ENCODE results near the gene CNTNAP2. TPM values are rescaled to one million over a fixed set of nuclear protein-coding genes. Genes with fewer than 3 reads are reported as not detected.

The CNTNAP2 gene
- total and polyA plus RNA-seq, 4 experiments from 2014 or later: 0.19 to 0.50 (median 0.20) TPM; not detected in 1

- Mint-ChIP-seq H3K36me3 (no peaks in the 10 kb centered on the region), H3K27me3 (peaks cover 0 to 2% of the 10 kb centered on the region in 2 donors), H3K9me3 (peaks cover 0 to 5% (median 0%) of the 10 kb centered on the region in 8 donors), H3K4me3 (no peak overlapping the region), H3K4me1 (no peaks in the 10 kb centered on the region), H3K27ac (no peak overlapping the region)
- Histone ChIP-seq H3K36me3 (ENCODE audit: insufficient read depth, low read length) (no peaks in the 10 kb centered on the region), H3K4me3 (ENCODE audit: low read length in 2 of 2) (no peak overlapping the region), H3K9me3 (ENCODE audit: control insufficient read depth in 1 of 2, low read length in 2 of 2) (no peaks in the 10 kb centered on the region), H3K27me3 (ENCODE audit: insufficient read depth, low read length) (no peaks in the 10 kb centered on the region), H3K4me1 (ENCODE audit: insufficient read depth, low read length) (no peaks in the 10 kb centered on the region), H3K27ac (ENCODE audit: low read depth, low read length) (no peak overlapping the region)
- DNase-seq: no peak
- POLR2A ChIA-PET (ENCODE audit: partially characterized antibody): no interaction called here
- CTCF ChIA-PET (ENCODE audit: partially characterized antibody): no interaction called here
- intact Hi-C loops (cut with micrococcal nuclease): no loop called here
Observed at GRCh38 chr7:146096994-146097393, 19.6 kb upstream of the CNTNAP2 start.

GRCh38 chr7:146106319-146106718 lies 10.3 kb upstream of the CNTNAP2 start:
- no peaks in the 10 kb centered on the region for H3K27me3 ChIP-seq (ENCODE audit: insufficient read depth, low read length)
- intact Hi-C loops (cut with micrococcal nuclease): no loop called here
- no peak overlapping the region for H3K27ac ChIP-seq (ENCODE audit: low read depth, low read length)
- Mint-ChIP-seq H3K4me3 (peak overlapping the region in 1 of 8 donors; percentile 6), H3K4me1 (no peaks in the 10 kb centered on the region), H3K27ac (no peak overlapping the region), H3K27me3 (no peaks in the 10 kb centered on the region), H3K9me3 (peaks cover 0 to 5% (median 0%) of the 10 kb centered on the region in 8 donors), H3K36me3 (no peaks in the 10 kb centered on the region)
- no peaks in the 10 kb centered on the region for H3K36me3 ChIP-seq (ENCODE audit: insufficient read depth, low read length)
- ChIA-PET POLR2A (ENCODE audit: partially characterized antibody) (no interaction called here), CTCF (ENCODE audit: partially characterized antibody) (no interaction called here)
- H3K9me3 ChIP-seq (ENCODE audit: control insufficient read depth in 1 of 2, low read length in 2 of 2): no peaks in the 10 kb centered on the region
- DNase-seq: no peak
- no peaks in the 10 kb centered on the region for H3K4me1 ChIP-seq (ENCODE audit: insufficient read depth, low read length)
- no peak overlapping the region for H3K4me3 ChIP-seq (ENCODE audit: low read length in 2 of 2)

- Mint-ChIP-seq H3K4me3 (no peak overlapping the region), H3K9me3 (peaks cover 0 to 16% (median 4%) of the 10 kb centered on the region in 8 donors), H3K27ac (no peak overlapping the region), H3K27me3 (peaks cover 10 to 12% of the 10 kb centered on the region in 2 donors), H3K4me1 (peaks cover 6 to 25% (median 7%) of the 10 kb centered on the region in 4 donors), H3K36me3 (no peaks in the 10 kb centered on the region)
- Histone ChIP-seq H3K27me3 (ENCODE audit: insufficient read depth, low read length) (no peaks in the 10 kb centered on the region), H3K4me1 (ENCODE audit: insufficient read depth, low read length) (no peaks in the 10 kb centered on the region), H3K36me3 (ENCODE audit: insufficient read depth, low read length) (no peaks in the 10 kb centered on the region), H3K9me3 (ENCODE audit: control insufficient read depth in 1 of 2, low read length in 2 of 2) (no peaks in the 10 kb centered on the region), H3K27ac (ENCODE audit: low read depth, low read length) (no peak overlapping the region), H3K4me3 (ENCODE audit: low read length in 2 of 2) (no peak overlapping the region)
- ChIA-PET POLR2A (ENCODE audit: partially characterized antibody) (no interaction called here), CTCF (ENCODE audit: partially characterized antibody) (no interaction called here)
- intact Hi-C loops (cut with micrococcal nuclease): no loop called here
- no peak for DNase-seq
Observed at GRCh38 chr7:146112755-146113154, 3.8 kb upstream of the CNTNAP2 start.

- H3K27me3 ChIP-seq (ENCODE audit: insufficient read depth, low read length): no peaks in the 10 kb centered on the region
- Mint-ChIP-seq H3K27me3 (peaks cover 10 to 12% of the 10 kb centered on the region in 2 donors), H3K9me3 (peaks cover 0 to 16% (median 5%) of the 10 kb centered on the region in 8 donors), H3K36me3 (no peaks in the 10 kb centered on the region), H3K27ac (no peak overlapping the region), H3K4me3 (peak overlapping the region; percentile 25 to 76 (median 44)), H3K4me1 (peaks cover 6 to 25% (median 7%) of the 10 kb centered on the region in 4 donors)
- DNase-seq: no peak
- H3K4me1 ChIP-seq (ENCODE audit: insufficient read depth, low read length): no peaks in the 10 kb centered on the region
- H3K27ac ChIP-seq (ENCODE audit: low read depth, low read length): no peak overlapping the region
- no peaks in the 10 kb centered on the region for H3K9me3 ChIP-seq (ENCODE audit: control insufficient read depth in 1 of 2, low read length in 2 of 2)
- H3K36me3 ChIP-seq (ENCODE audit: insufficient read depth, low read length): no peaks in the 10 kb centered on the region
- POLR2A ChIA-PET (ENCODE audit: partially characterized antibody): no interaction called here
- intact Hi-C loops (cut with micrococcal nuclease): no loop called here
- H3K4me3 ChIP-seq (ENCODE audit: low read length in 2 of 2): no peak overlapping the region
- CTCF ChIA-PET (ENCODE audit: partially characterized antibody): no interaction called here
Observed at GRCh38 chr7:146115548-146115850, 1.1 kb upstream of the CNTNAP2 start.

- Mint-ChIP-seq H3K9me3 (peaks cover 0 to 16% (median 5%) of the 10 kb centered on the region in 8 donors), H3K4me3 (peak overlapping the region; percentile 25 to 76 (median 52)), H3K27ac (no peak overlapping the region), H3K4me1 (peaks cover 6 to 25% (median 7%) of the 10 kb centered on the region in 4 donors), H3K36me3 (no peaks in the 10 kb centered on the region), H3K27me3 (peaks cover 10 to 12% of the 10 kb centered on the region in 2 donors)
- no peaks in the 10 kb centered on the region for H3K27me3 ChIP-seq (ENCODE audit: insufficient read depth, low read length)
- no peaks in the 10 kb centered on the region for H3K9me3 ChIP-seq (ENCODE audit: control insufficient read depth in 1 of 2, low read length in 2 of 2)
- ChIA-PET CTCF (ENCODE audit: partially characterized antibody) (no interaction called here), POLR2A (ENCODE audit: partially characterized antibody) (no interaction called here)
- DNase-seq: no peak
- no peak overlapping the region for H3K4me3 ChIP-seq (ENCODE audit: low read length in 2 of 2)
- H3K36me3 ChIP-seq (ENCODE audit: insufficient read depth, low read length): no peaks in the 10 kb centered on the region
- no peaks in the 10 kb centered on the region for H3K4me1 ChIP-seq (ENCODE audit: insufficient read depth, low read length)
- intact Hi-C loops (cut with micrococcal nuclease): no loop called here
- H3K27ac ChIP-seq (ENCODE audit: low read depth, low read length): no peak overlapping the region
Observed at GRCh38 chr7:146115851-146116520, 615 bp upstream of the CNTNAP2 start.

- H3K4me3 ChIP-seq (ENCODE audit: low read length in 2 of 2): no peak overlapping the region
- intact Hi-C loops (cut with micrococcal nuclease): no loop called here
- H3K27me3 ChIP-seq (ENCODE audit: insufficient read depth, low read length): no peaks in the 10 kb centered on the region
- ChIA-PET POLR2A (ENCODE audit: partially characterized antibody) (no interaction called here), CTCF (ENCODE audit: partially characterized antibody) (no interaction called here)
- Mint-ChIP-seq H3K4me1 (peaks cover 6 to 25% (median 7%) of the 10 kb centered on the region in 4 donors), H3K4me3 (peak overlapping the region in 1 of 8 donors; percentile 5), H3K36me3 (no peaks in the 10 kb centered on the region), H3K27me3 (peaks cover 10 to 12% of the 10 kb centered on the region in 2 donors), H3K9me3 (peaks cover 0 to 16% (median 4%) of the 10 kb centered on the region in 8 donors), H3K27ac (no peak overlapping the region)
- H3K27ac ChIP-seq (ENCODE audit: low read depth, low read length): no peak overlapping the region
- no peaks in the 10 kb centered on the region for H3K9me3 ChIP-seq (ENCODE audit: control insufficient read depth in 1 of 2, low read length in 2 of 2)
- no peaks in the 10 kb centered on the region for H3K36me3 ChIP-seq (ENCODE audit: insufficient read depth, low read length)
- DNase-seq: no peak
- H3K4me1 ChIP-seq (ENCODE audit: insufficient read depth, low read length): no peaks in the 10 kb centered on the region
Observed at GRCh38 chr7:146117576-146117975, 975 bp downstream of the CNTNAP2 start.

GRCh38 chr7:146119002-146119401 lies 2.4 kb downstream of the CNTNAP2 start:
- Histone ChIP-seq H3K4me1 (ENCODE audit: insufficient read depth, low read length) (no peaks in the 10 kb centered on the region), H3K36me3 (ENCODE audit: insufficient read depth, low read length) (no peaks in the 10 kb centered on the region), H3K27me3 (ENCODE audit: insufficient read depth, low read length) (no peaks in the 10 kb centered on the region), H3K27ac (ENCODE audit: low read depth, low read length) (no peak overlapping the region), H3K9me3 (ENCODE audit: control insufficient read depth in 1 of 2, low read length in 2 of 2) (no peaks in the 10 kb centered on the region), H3K4me3 (ENCODE audit: low read length in 2 of 2) (no peak overlapping the region)
- peaks cover 0 to 16% (median 4%) of the 10 kb centered on the region in 8 donors for H3K9me3 Mint-ChIP-seq
- H3K27ac Mint-ChIP-seq: no peak overlapping the region
- intact Hi-C loops (cut with micrococcal nuclease): no loop called here
- no peak overlapping the region for H3K4me3 Mint-ChIP-seq
- peaks cover 6 to 25% (median 7%) of the 10 kb centered on the region in 4 donors for H3K4me1 Mint-ChIP-seq
- no peak for DNase-seq
- H3K27me3 Mint-ChIP-seq: peaks cover 10 to 12% of the 10 kb centered on the region in 2 donors
- H3K36me3 Mint-ChIP-seq: no peaks in the 10 kb centered on the region
- POLR2A ChIA-PET (ENCODE audit: partially characterized antibody): no interaction called here
- CTCF ChIA-PET (ENCODE audit: partially characterized antibody): no interaction called here
